ENCODE measurements around the gene PITX2. TPM values are rescaled to one million over a fixed set of nuclear protein-coding genes. Genes with fewer than 3 reads are reported as not detected.

The PITX2 gene
- total RNA-seq, 1 donor from 2014 or later = not detected

DNA sequence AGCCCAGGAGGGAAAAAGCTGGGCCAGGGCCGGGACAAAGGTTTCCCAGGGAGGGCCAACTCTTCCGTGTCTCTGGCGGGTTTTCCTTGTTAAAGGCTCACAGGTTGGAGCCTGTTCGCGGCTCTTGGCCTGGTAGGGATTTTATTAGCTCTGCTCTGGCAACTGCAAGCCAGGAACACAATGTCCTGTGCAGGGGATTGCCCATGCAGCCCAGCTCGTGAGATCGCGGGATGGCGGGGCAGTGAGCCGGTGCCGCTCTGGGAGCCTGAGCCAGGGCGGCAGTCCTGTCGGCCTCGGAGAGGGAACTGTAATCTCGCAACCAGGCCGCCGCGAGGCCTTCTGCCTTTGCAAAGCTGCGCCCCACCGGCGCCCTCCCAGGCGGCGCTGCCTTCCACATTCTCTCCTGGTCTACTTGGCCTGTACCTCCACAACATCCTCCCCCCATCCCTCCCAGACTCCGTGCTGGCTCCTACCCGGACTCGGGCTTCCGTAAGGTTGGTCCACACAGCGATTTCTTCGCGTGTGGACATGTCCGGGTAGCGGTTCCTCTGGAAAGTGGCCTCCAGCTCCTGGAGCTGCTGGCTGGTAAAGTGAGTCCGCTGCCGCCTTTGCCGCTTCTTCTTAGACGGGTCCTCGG is 2.1 kb downstream of the PITX2 start:
- DNase-seq = no peak
- intact Hi-C loops (cut with micrococcal nuclease) = no loop called here
- no peak overlapping the region for H3K27ac ChIP-seq (replicated peaks)
- H3K9me3 ChIP-seq (replicated peaks) = no peaks in the 10 kb centered on the region
- TF ChIP-seq, protein P1, sequence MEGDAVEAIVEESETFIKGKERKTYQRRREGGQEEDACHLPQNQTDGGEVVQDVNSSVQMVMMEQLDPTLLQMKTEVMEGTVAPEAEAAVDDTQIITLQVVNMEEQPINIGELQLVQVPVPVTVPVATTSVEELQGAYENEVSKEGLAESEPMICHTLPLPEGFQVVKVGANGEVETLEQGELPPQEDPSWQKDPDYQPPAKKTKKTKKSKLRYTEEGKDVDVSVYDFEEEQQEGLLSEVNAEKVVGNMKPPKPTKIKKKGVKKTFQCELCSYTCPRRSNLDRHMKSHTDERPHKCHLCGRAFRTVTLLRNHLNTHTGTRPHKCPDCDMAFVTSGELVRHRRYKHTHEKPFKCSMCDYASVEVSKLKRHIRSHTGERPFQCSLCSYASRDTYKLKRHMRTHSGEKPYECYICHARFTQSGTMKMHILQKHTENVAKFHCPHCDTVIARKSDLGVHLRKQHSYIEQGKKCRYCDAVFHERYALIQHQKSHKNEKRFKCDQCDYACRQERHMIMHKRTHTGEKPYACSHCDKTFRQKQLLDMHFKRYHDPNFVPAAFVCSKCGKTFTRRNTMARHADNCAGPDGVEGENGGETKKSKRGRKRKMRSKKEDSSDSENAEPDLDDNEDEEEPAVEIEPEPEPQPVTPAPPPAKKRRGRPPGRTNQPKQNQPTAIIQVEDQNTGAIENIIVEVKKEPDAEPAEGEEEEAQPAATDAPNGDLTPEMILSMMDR (IDR thresholded peaks at IDR 0.05; ENCODE audit: borderline replicate concordance) = no peak
- H3K36me3 ChIP-seq = no peaks in the 10 kb centered on the region
- H3K27me3 ChIP-seq (ENCODE audit: low read depth) = peaks cover 100% of the 10 kb centered on the region
- peaks cover 47% of the 10 kb centered on the region for H3K4me1 ChIP-seq
- H3K4me3 ChIP-seq = peak overlapping the region; percentile 63

- H3K4me1 ChIP-seq = peaks cover 47% of the 10 kb centered on the region
- H3K36me3 ChIP-seq = no peaks in the 10 kb centered on the region
- peaks cover 100% of the 10 kb centered on the region for H3K27me3 ChIP-seq (ENCODE audit: low read depth)
- no peak overlapping the region for H3K27ac ChIP-seq (replicated peaks)
- TF ChIP-seq, protein P1 (IDR thresholded peaks at IDR 0.05; ENCODE audit: borderline replicate concordance) = no peak
- no peak for DNase-seq
- intact Hi-C loops (cut with micrococcal nuclease) = no loop called here
- H3K4me3 ChIP-seq = no peak overlapping the region
- no peaks in the 10 kb centered on the region for H3K9me3 ChIP-seq (replicated peaks)
Observed at GRCh38 chr4:110620322-110620690, 2.6 kb downstream of the PITX2 start.

- no peaks in the 10 kb centered on the region for H3K36me3 ChIP-seq
- TF ChIP-seq, protein P1 (IDR thresholded peaks at IDR 0.05; ENCODE audit: borderline replicate concordance) = no peak
- no peaks in the 10 kb centered on the region for H3K9me3 ChIP-seq (replicated peaks)
- peaks cover 100% of the 10 kb centered on the region for H3K27me3 ChIP-seq (ENCODE audit: low read depth)
- peak overlapping the region; percentile 0 for H3K4me3 ChIP-seq
- DNase-seq = no peak
- no peak overlapping the region for H3K27ac ChIP-seq (replicated peaks)
- intact Hi-C loops (cut with micrococcal nuclease) = no loop called here
- peaks cover 47% of the 10 kb centered on the region for H3K4me1 ChIP-seq
Observed at GRCh38 chr4:110619463-110620247, 3.2 kb downstream of the PITX2 start.

- Histone ChIP-seq H3K36me3 (no peaks in the 10 kb centered on the region), H3K4me1 (peaks cover 47% of the 10 kb centered on the region), H3K9me3 (replicated peaks) (no peaks in the 10 kb centered on the region), H3K27ac (replicated peaks) (no peak overlapping the region), H3K27me3 (ENCODE audit: low read depth) (peaks cover 100% of the 10 kb centered on the region), H3K4me3 (peak overlapping the region; percentile 0)
- TF ChIP-seq, protein P1 (IDR thresholded peaks at IDR 0.05; ENCODE audit: borderline replicate concordance) = no peak
- DNase-seq = no peak
- intact Hi-C loops (cut with micrococcal nuclease) = no loop called here
Observed at GRCh38 chr4:110618581-110619462, 4.1 kb downstream of the PITX2 start.

All from left ventricle myocardium inferior (tissue), 1 donor.